Measurements from ENCODE around the gene PCDHA1. TPM values are rescaled to one million over a fixed set of nuclear protein-coding genes. Genes with fewer than 3 reads are reported as not detected.
"Not testable (repeated sequence)": the region's sequence is repeated elsewhere in the genome, so short reads cannot be mapped to it uniquely, and the experiment has no call there.

PCDHA1 gene
- total and polyA plus RNA-seq, 9 of the 15 experiments (the other 6 are each of a cell fraction or from before 2014, with no cell fraction given): not detected

- no peak for TF ChIP-seq ZNF592 (IDR thresholded peaks at IDR 0.05)
- no peak for TF ChIP-seq FOSL1 (tag; conservative IDR thresholded peaks at IDR 0.05)
- TF ChIP-seq KLF10 (CRISPR knock-in tag; IDR thresholded peaks at IDR 0.05): no peak
- TF ChIP-seq ZNF644 (tag; IDR thresholded peaks at IDR 0.05; ENCODE audit: low read depth): no peak
- TF ChIP-seq SETDB1 (IDR thresholded peaks at IDR 0.05; ENCODE audit: low read length): no peak
- no peak for TF ChIP-seq ESRRB (CRISPR knock-in tag; IDR thresholded peaks at IDR 0.05; ENCODE audit: borderline replicate concordance)
- no peak for TF ChIP-seq POLR3G (IDR thresholded peaks at IDR 0.05; ENCODE audit: extremely low read depth, insufficient read length, insufficient replicate concordance)
These were observed 36.3 kb downstream of the PCDHA1 start (continued) for GRCh38 chr5:140822281-140822629.

- H4K20me1 ChIP-seq (replicated peaks; ENCODE audit: control insufficient read depth, insufficient read depth, low read length); H3K9ac ChIP-seq (ENCODE audit: insufficient read depth in 1 of 2, low read depth in 2 of 2, low read length in 2 of 2); H3K27me3 ChIP-seq (ENCODE audit: control insufficient read depth in 2 of 2, insufficient read depth in 2 of 2, low read length in 2 of 2); ATAC-seq; H3K27ac ChIP-seq (ENCODE audit: extremely low read depth, low read depth, low read length); H3K4me3 ChIP-seq; H3K36me3 ChIP-seq (ENCODE audit: control insufficient read depth, insufficient read depth, low read length); intact Hi-C loops (cut with micrococcal nuclease); CTCF ChIA-PET (ENCODE audit: low intra/inter-chr PET ratio); H2AFZ ChIP-seq (ENCODE audit: low read depth, low read length); H3K9me1 ChIP-seq (ENCODE audit: control insufficient read depth, insufficient read depth, low read length); POLR2A ChIA-PET; FAIRE-seq; H3K4me2 ChIP-seq (ENCODE audit: insufficient read depth, low read length); H3K79me2 ChIP-seq (ENCODE audit: control insufficient read depth, insufficient read depth, low read length); BruUV-seq (replicated peaks); DNase-seq (ENCODE audit: extremely low read depth in 1 of 4, low spot score in 3 of 4); H3K9me3 ChIP-seq (replicated peaks; ENCODE audit: control insufficient read depth, insufficient read depth, low read depth, low read length); in situ Hi-C loops (cut with MboI): not testable (repeated sequence)
- peaks cover 0 to 16% of the 10 kb centered on the region in 2 experiments; a peak in 2 of 5 replicates for H3K4me1 ChIP-seq (replicated peaks in 1 of 2; ENCODE audit: control insufficient read depth in 2 of 2, insufficient read depth in 2 of 2, low read length in 2 of 2)
- WGBS (ENCODE audit: insufficient coverage, low coverage, missing lambda C conversion rate): 33% methylated on average over 38 of the region's 48 CpGs
These were observed 37.0 kb downstream of the PCDHA1 start for GRCh38 chr5:140822969-140823368.

Measured in K562 (cell line).